ENCODE measurements around the gene TPI1. TPM values are rescaled to one million over a fixed set of nuclear protein-coding genes. Genes with fewer than 3 reads are reported as not detected.

The TPI1 gene
- total RNA-seq, 1 experiment from 2014 or later: 1,177 TPM

- H4K91ac ChIP-seq (ENCODE audit: insufficient read length, low read depth, low read length): no peak overlapping the region
- H3K79me1 ChIP-seq (ENCODE audit: insufficient read depth, low read depth, low read length, poor library complexity, severe bottlenecking): no peaks in the 10 kb centered on the region
- no CpG with 5 or more reads among the region's 22 CpGs for WGBS (ENCODE audit: extremely low coverage, insufficient read length, low lambda C conversion rate)
- no peak overlapping the region for H3K18ac ChIP-seq (ENCODE audit: insufficient read length, low read depth, low read length)
- peaks cover 42 to 69% (median 57%) of the 10 kb centered on the region in 3 experiments for H3K36me3 Mint-ChIP-seq (ENCODE audit: insufficient read depth in 1 of 3, low read depth in 3 of 3)
- no peak overlapping the region for H2AFZ ChIP-seq (ENCODE audit: low read length)
- H3K79me2 ChIP-seq (ENCODE audit: insufficient read depth, low read length): peaks cover 5% of the 10 kb centered on the region; the same call in 1 of the 2 replicates
- no peak overlapping the region for H3K56ac ChIP-seq (ENCODE audit: insufficient read length, low read depth, low read length)
- H2BK15ac ChIP-seq (ENCODE audit: low read depth, low read length): no peak overlapping the region
- no peaks in the 10 kb centered on the region for H4K20me1 ChIP-seq (ENCODE audit: control insufficient read depth, insufficient read depth, insufficient read length)
- no peak overlapping the region for H3K27ac ChIP-seq (ENCODE audit: insufficient read length, low read depth, low read length)
- no peaks in the 10 kb centered on the region; the same call in 1 of the 2 replicates for H3K4me1 ChIP-seq (ENCODE audit: insufficient read depth, low read length)
- H3K14ac ChIP-seq (ENCODE audit: insufficient read depth, low read length): peak overlapping the region; percentile 37; the same call in 1 of the 2 replicates
- H3T11ph ChIP-seq (ENCODE audit: low read length): no peak overlapping the region
- peak overlapping the region; percentile 85 to 96 (median 92); a peak in 6 of 7 replicates for H3K27ac Mint-ChIP-seq
- peak overlapping the region; percentile 91 to 95 for H3K4me3 Mint-ChIP-seq
- H3K4me1 Mint-ChIP-seq: peaks cover 50 to 55% of the 10 kb centered on the region in 2 experiments
- no peak overlapping the region for H3K4ac ChIP-seq (ENCODE audit: low read depth, low read length)
- H4K5ac ChIP-seq (ENCODE audit: insufficient read length, low read depth, low read length): no peak overlapping the region
- H2BK20ac ChIP-seq (ENCODE audit: low read depth, low read length, poor library complexity, severe bottlenecking): no peak overlapping the region
- no peak overlapping the region for H4K8ac ChIP-seq (replicated peaks; ENCODE audit: insufficient read length, low read depth, low read length)
- DNase-seq: no peak
- H3K23me2 ChIP-seq (ENCODE audit: insufficient read length, low read depth, low read length, poor library complexity, severe bottlenecking): peaks cover 16% of the 10 kb centered on the region
- H3K9me3 Mint-ChIP-seq: no peaks in the 10 kb centered on the region; a peak in 1 of 5 replicates
- H3K9me3 ChIP-seq (ENCODE audit: control insufficient read depth, low read depth, low read length): no peaks in the 10 kb centered on the region
- H3K23ac ChIP-seq (ENCODE audit: insufficient read length, low read depth, low read length): no peak overlapping the region
- no peak overlapping the region for H2BK12ac ChIP-seq (ENCODE audit: insufficient read length, low read depth, low read length)
- no peaks in the 10 kb centered on the region; the same call in 1 of the 2 replicates for H3K27me3 Mint-ChIP-seq (ENCODE audit: low read depth)
- peak overlapping the region; percentile 60 for H3K9ac ChIP-seq (ENCODE audit: extremely low read depth, insufficient read length, low read length)
- TF ChIP-seq CTCF (conservative IDR thresholded peaks at IDR 0.05): peak; percentile 15; the same call in 1 of the 3 replicates
- H2BK5ac ChIP-seq (ENCODE audit: insufficient read length, low read length): no peak overlapping the region
- H2BK120ac ChIP-seq (ENCODE audit: low read depth, low read length, poor library complexity, severe bottlenecking): no peak overlapping the region
- no peaks in the 10 kb centered on the region for H3K27me3 ChIP-seq (ENCODE audit: insufficient read depth, low read length)
- no peak overlapping the region for H2AK5ac ChIP-seq (ENCODE audit: insufficient read length, low read length)
- peak overlapping the region; percentile 94 for H3K4me2 ChIP-seq (ENCODE audit: insufficient read depth, insufficient read length, low read length)
Measured at GRCh38 chr12:6868211-6869048, 1.1 kb downstream of the TPI1 start.
